ENCODE measurements around the gene HABP2. TPM values are rescaled to one million over a fixed set of nuclear protein-coding genes. Genes with fewer than 3 reads are reported as not detected.

HABP2 gene
- total and polyA plus RNA-seq, 9 of the 15 experiments (the other 6 are each of a cell fraction or from before 2014, with no cell fraction given): 0.09 TPM; not detected in 8

DNA sequence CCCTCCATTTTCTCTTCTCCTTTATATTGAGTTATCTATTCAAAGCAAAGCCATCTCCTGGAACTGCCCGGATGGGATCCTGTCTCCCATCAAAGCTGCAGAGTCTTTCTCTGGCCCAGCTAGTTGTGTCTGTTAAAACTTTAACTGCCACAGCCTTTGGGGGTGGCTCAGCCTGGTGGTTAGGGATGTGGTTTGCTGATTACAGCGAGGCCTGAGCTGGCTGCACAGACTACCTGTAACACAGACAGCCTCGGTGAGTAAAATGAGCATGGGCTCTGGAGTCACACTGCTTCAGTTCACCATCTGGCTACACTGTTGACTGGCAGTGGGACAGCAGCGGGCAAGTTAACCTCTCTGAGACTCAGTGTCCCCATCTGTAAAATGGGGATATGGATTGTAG is 18.4 kb upstream of the HABP2 start:
- no peak overlapping the region for H3K4me2 ChIP-seq (ENCODE audit: insufficient read depth, low read length)
- TF ChIP-seq DLX4 (CRISPR knock-in tag; IDR thresholded peaks at IDR 0.05) (no peak), ZNF224 (CRISPR knock-in tag; IDR thresholded peaks at IDR 0.05) (no peak), BRF1 (IDR thresholded peaks at IDR 0.05; ENCODE audit: borderline replicate concordance, extremely low read depth, insufficient read length) (no peak), PHTF2 (CRISPR knock-in tag; IDR thresholded peaks at IDR 0.05) (no peak), BRCA1 (IDR thresholded peaks at IDR 0.05) (no peak), BRCA1 (CRISPR knock-in tag; IDR thresholded peaks at IDR 0.05) (no peak), SRSF1 (IDR thresholded peaks at IDR 0.05; ENCODE audit: low read depth, low read length) (no peak), SMARCA5 (IDR thresholded peaks at IDR 0.05) (no peak), PPARD (CRISPR knock-in tag; IDR thresholded peaks at IDR 0.05) (no peak), ZNF77 (CRISPR knock-in tag; IDR thresholded peaks at IDR 0.05) (no peak), ZFP1 (CRISPR knock-in tag; IDR thresholded peaks at IDR 0.05) (no peak), NELFE (IDR thresholded peaks at IDR 0.05; ENCODE audit: insufficient read depth, insufficient read length) (no peak), TBL1XR1 (IDR thresholded peaks at IDR 0.05; ENCODE audit: low read length in 2 of 2) (no peak)
- TF ChIP-seq, protein P1, sequence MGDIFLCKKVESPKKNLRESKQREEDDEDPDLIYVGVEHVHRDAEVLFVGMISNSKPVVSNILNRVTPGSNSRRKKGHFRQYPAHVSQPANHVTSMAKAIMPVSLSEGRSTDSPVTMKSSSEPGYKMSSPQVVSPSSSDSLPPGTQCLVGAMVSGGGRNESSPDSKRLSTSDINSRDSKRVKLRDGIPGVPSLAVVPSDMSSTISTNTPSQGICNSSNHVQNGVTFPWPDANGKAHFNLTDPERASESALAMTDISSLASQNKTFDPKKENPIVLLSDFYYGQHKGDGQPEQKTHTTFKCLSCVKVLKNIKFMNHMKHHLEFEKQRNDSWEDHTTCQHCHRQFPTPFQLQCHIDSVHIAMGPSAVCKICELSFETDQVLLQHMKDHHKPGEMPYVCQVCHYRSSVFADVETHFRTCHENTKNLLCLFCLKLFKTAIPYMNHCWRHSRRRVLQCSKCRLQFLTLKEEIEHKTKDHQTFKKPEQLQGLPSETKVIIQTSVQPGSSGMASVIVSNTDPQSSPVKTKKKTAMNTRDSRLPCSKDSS (IDR thresholded peaks at IDR 0.05; ENCODE audit: low read depth, partially characterized antibody): no peak
- H4K20me1 ChIP-seq (replicated peaks; ENCODE audit: control insufficient read depth, insufficient read depth, low read length): no peaks in the 10 kb centered on the region
- H3K9me3 ChIP-seq (replicated peaks; ENCODE audit: control insufficient read depth, insufficient read depth, low read depth, low read length): no peaks in the 10 kb centered on the region
- H3K9ac ChIP-seq (ENCODE audit: insufficient read depth in 1 of 2, low read depth in 2 of 2, low read length in 2 of 2): no peak overlapping the region
- no peak for FAIRE-seq
- H3K27me3 ChIP-seq (ENCODE audit: control insufficient read depth in 2 of 2, insufficient read depth in 2 of 2, low read length in 2 of 2): peaks cover 0 to 18% of the 10 kb centered on the region in 2 experiments; a peak in 2 of 5 replicates
- in situ Hi-C loops (cut with MboI) (no loop called here), intact Hi-C loops (cut with micrococcal nuclease) (no loop called here)
- no peak for ATAC-seq
- ChIA-PET CTCF (ENCODE audit: low intra/inter-chr PET ratio) (interaction anchor here (0.6 to 0.7 kb wide), 2 partner anchors 18 to 504 kb away, joined by 3 to 4 read pairs; no protein-coding TSS in a partner anchor), POLR2A (interaction anchor here (0.7 kb wide), 1 partner anchor 1075 kb away, joined by 3 read pairs; no protein-coding TSS in a partner anchor)
- H3K4me1 ChIP-seq (replicated peaks in 1 of 2; ENCODE audit: control insufficient read depth in 2 of 2, insufficient read depth in 2 of 2, low read length in 2 of 2): no peaks in the 10 kb centered on the region
- no TSS peak for BruUV-seq (replicated peaks)
- H3K79me2 ChIP-seq (ENCODE audit: control insufficient read depth, insufficient read depth, low read length): no peaks in the 10 kb centered on the region
- H3K36me3 ChIP-seq (ENCODE audit: control insufficient read depth, insufficient read depth, low read length): no peaks in the 10 kb centered on the region
- 3% methylated on average over 4 of the region's 4 CpGs for WGBS (ENCODE audit: insufficient coverage, low coverage, missing lambda C conversion rate)
- H3K9me1 ChIP-seq (ENCODE audit: control insufficient read depth, insufficient read depth, low read length): no peaks in the 10 kb centered on the region
- no peak for DNase-seq (ENCODE audit: extremely low read depth in 1 of 4, low spot score in 3 of 4)
- no peak overlapping the region for H2AFZ ChIP-seq (ENCODE audit: low read depth, low read length)
- no peak overlapping the region for H3K27ac ChIP-seq (ENCODE audit: extremely low read depth, low read depth, low read length)
- no peak overlapping the region for H3K4me3 ChIP-seq
